Esophagus squamous epithelium (tissue), 4 donors: ENCODE results near the gene ZCCHC13.

Experiments used
- CTCF ChIP-seq, 6 experiments: fragments of 450-650 bp in 4 of 6; fragments of 200-600 bp in 2 of 6; sonication (generic) in 2 of 6; IDR thresholded peaks; one replicate each; pipeline ENCODE4 v1.5.1; 2016 to 2019; ENCODE audit warnings: antibody characterized with exemption in 6 of 6, mild to moderate bottlenecking in 4 of 6, moderate library complexity in 4 of 6
- POLR2A ChIP-seq, 4 donors: fragments of 450-650 bp; IDR thresholded peaks; one replicate each; pipeline ENCODE4 v1.6.1; 2017; ENCODE audit warnings: antibody characterized with exemption in 4 of 4, mild to moderate bottlenecking in 4 of 4, moderate library complexity in 3 of 4

- TF ChIP-seq CTCF (IDR thresholded peaks at IDR 0.05) (no peak), POLR2A (IDR thresholded peaks at IDR 0.05) (no peak)
Measured at GRCh38 chrX:74284391-74284952, 19.5 kb upstream of the ZCCHC13 start.
